ENCODE measurements around the gene ZNF513.
"Not testable (repeated sequence)": the region's sequence is repeated elsewhere in the genome, so short reads cannot be mapped to it uniquely, and the experiment has no call there.

The ZNF513 gene

DNA sequence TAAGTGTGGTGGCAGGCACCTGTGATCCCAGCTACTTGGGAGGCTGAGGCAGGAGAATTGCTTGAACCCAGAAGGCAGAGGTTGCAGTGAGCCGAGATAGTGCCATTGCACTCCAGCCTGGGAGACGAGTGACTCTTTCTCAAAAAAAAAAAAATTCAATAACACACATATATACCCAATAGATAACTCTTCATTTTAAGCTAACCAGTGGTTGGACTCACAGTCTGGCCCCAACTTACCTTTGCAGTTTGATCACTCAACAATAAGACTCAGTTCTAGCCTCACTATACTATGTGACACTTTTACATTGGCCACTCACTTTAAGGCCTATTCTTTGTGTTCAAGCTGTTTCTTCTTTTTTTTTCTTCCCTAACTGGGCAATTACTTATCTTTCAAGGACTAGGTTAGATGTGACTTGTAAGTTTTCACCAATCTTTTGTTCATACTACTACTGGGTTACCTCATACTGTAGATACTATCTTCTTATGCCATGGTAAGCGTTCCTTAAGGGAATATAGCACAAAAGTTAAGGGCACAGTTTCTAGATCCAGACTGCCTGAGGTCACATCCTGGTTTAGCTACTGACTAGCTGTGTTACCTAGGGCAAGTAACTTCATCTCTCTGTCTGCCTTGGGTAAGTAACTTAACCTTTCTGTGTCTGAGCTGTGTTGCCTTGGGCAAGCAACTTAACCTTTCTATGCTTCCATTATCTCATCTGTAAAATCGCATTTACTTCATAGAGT, 17.7 kb downstream of the ZNF513 start:
- no peak for DNase-seq (ENCODE audit: extremely low read depth in 1 of 2, low read depth in 1 of 2)

DNA sequence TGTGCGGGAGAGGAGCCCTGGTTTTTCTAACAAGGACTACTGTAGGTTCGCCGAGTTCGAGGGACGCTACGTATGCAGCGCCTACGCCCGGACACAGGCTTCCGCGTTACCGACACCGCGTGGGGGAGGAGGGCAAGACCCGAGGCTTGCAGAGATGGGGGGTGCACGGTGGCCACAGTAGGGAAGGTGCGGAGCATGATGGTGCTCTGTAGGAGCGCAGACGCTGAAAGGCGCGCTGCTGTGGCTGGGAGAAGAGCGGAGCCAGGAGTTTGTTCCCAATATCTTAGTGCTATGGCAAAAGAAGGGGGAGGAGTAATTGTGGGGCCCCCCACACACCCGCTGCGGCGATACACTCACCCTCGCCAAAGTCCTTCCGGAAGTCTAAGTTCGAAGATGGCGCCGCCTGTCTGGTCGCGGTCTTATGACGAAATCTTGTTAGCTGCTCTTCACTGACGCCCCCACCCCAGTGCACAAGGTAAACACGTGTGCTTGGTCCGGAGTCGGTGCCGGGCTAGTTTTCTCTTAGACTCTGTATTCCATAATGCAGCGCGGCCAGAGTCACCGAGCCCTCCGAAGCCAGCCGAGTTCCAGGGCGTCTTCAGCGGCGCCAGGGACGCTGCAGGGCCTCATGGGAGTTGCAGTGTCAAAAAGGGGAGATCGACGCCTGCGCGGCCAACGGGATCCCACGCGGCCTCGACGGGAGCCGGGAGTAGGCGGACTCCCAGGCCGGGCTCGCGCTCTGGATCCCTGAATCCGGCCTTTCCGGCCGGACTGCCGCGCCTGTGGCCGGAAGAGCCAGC, 24.0 kb downstream of the ZNF513 start, which contains the start of gene GTF3C2:
Gene GTF3C2, minus strand, starts transcription at position 383 of the 800 bp plus-strand sequence. CDS start 13,210 bp downstream, outside the sequence.
- DNase-seq (ENCODE audit: extremely low read depth in 1 of 2, low read depth in 1 of 2): peak; percentile 79 to 81

DNA sequence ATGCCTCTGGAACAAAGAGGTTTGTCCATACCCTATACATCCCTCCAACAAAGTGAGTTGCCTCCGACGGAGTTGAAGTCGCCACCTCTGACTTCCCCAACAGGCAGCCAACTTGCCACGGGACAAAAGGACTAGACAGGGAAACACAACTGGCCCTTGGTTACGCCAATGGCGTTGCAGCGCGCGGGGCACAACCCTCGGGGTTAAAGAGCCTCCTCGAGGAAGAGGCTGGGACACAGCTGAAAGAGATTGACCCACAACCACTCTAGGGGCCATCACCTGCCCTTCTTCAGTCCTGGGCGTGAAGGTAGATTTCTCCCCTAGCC, 24.5 kb downstream of the ZNF513 start:
- DNase-seq (ENCODE audit: extremely low read depth in 1 of 2, low read depth in 1 of 2): no peak

DNA sequence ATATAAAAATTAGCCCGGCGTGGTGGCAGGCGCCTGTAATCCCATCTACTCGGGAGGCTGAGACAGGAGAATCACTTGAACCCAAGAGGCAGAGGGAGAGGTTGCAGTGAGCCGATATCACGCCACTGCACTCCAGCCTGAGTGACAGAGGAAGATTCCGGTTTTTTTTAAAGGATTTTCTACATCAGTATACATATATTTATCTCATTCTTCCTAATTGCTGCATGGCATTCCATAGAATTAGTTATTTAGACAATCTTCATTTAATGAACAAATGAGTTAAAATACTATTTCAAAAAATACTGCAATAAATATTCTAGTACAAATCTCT, 26.0 kb downstream of the ZNF513 start:
- DNase-seq (ENCODE audit: extremely low read depth in 1 of 2, low read depth in 1 of 2): no peak

DNA sequence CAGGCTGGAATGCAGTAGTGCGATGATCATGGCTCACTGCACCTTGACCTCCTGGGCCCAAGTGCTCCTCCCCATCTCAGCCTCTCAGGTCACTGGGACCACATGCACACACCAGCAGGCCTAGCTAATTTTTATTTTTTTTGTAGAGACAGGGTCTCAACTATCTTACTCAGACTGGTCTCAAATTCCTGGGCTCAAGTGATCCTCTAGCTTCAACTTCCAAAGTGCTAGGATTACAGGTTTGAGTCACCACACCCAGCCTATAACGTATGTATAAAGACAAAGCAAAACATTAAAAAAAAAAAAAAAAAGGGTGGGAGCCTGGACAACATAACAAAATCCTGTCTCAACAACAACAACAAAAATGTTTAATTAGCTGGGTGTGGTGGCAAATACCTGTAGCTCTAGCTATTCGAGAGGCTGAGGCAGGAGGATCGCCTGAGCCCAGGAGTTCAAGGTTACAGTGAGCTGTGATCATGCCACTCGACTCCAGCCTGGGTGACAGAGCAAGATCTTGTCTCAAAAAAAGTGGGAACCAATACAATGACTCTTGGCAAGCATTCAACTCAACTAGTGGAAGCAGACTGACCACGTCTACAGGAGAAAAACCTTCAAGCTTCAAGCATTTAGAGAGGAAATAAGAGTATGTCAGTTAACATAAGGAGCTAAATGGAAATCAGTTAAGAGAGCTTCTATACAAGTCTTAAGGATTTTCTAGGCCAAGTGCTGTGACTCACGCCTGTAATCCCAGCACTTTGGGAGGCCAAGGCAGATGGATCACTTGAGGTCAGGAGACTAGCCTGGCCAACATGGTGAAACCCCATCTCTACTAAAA, 26.6 kb downstream of the ZNF513 start:
- DNase-seq (ENCODE audit: extremely low read depth in 1 of 2, low read depth in 1 of 2): no peak

DNA sequence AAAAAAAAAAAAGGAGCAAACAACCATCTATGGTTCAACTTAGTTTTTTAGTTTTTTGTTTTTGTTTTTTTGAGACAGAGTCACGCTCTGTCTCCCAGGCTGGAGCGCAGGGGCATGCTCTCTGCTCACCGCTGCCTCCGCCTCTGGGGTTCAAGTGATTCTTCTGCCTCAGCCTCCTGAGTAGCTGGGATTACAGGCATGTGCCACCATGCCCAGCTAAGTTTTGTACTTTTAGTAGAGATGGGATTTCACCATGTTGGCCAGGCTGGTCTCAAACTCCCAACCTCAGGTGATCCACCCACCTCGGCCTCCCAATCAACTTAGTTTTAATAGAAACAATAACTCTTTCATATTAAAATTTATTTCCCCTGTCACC, 27.2 kb downstream of the ZNF513 start:
- DNase-seq (ENCODE audit: extremely low read depth in 1 of 2, low read depth in 1 of 2): not testable (repeated sequence)

DNA sequence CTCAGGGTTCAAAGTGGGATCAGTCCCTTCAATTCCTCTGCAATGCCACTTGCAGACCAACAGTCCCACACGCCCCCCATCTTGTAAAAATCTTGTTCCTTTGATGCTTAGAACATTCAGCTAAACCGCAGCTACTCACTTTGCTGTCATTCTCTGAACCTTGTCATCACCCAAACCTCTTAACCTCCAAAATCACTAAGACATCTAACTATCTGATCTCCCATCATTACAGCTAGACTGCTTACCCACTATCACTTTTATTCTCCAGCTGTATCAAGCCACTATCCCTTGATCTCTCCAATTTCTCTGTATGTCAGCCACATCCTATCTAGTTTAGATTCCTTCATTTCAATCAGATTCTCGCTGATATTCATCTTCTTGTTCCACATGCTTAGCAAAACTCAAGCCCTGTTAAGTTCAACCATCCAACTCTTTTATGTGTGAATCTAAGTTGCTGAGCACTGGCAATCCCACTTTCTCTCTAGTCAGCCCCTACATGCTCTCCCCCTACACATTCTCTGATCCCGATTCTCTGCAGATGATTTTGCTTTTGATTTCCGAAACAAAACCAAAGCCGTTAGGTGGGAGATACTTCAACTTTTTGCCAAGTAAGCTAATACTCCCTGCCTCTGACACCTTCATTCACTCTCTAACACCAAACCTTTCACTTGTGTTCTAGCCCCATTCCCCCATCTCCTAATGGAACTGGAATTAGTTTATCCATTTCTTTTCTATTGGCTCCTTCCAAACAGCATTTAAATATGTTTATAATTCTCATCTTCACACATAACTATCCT, 28.5 kb downstream of the ZNF513 start:
- DNase-seq (ENCODE audit: extremely low read depth in 1 of 2, low read depth in 1 of 2): no peak

DNA sequence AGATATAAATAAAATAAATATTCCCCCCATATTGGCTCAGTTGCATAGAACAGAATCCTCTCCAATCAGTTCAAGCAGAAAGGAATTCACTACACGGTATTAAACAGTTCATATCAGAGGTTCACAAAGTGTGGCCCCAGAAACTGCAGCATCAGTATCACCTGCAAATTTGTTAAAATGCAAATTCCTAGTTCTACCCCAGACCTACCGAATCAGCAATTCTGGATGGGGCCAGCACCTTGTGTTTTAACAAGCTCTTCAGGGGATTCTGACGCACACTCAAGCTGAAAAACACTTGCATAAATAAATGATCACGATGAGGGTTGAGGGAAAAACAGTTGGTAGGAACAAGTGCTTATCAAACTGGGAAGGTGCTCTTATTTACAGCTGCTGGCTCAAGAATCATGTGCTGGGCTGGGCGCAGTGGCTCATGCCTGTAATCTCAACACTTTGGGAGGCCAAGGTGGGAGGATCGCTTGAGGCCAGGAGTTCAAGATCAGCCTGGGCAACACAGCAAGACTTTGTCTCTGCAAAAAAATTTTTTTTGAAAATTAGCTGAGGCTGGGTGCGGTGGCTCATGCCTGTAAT, 30.3 kb downstream of the ZNF513 start:
- no peak for DNase-seq (ENCODE audit: extremely low read depth in 1 of 2, low read depth in 1 of 2)

DNA sequence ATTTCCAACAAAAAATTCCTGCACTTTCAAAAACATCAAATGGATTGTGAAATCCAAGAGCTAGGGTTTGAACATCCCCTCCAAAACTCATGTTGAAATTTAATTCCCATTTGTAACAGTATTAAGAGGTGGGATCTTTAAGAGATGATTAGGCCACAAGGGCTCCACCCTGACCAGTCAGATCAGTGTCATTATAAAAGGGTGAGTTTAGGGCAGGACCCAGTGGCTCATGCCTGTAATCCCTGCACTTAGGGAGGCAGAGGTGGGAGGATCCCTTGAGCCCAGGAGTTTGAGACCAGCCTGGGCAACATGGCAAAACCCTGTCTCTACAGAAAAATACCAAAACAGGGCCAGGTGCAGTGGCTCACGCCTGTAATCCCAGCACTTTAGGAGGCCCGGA, 32.9 kb downstream of the ZNF513 start:
- no peak for DNase-seq (ENCODE audit: extremely low read depth in 1 of 2, low read depth in 1 of 2)

DNA sequence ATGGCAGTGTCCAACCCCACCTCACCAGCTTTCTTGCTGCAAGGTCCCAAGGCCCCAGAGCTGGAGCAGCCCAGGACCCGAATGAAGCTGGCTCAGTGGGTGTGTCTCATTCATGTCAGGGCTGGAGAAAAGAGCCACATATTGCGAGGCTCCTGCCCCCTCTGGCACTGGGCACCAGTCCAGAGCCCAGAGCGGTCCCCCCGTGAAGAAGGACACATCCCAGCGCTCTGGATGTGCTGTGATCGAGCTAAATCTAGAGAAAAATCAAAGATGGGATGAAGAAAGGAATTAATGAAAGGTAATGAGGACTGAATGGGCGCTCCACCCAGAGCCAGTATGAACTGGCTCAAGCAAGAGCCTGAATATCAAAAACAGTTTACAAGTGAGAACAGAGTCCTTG, 44.4 kb downstream of the ZNF513 start:
- DNase-seq (ENCODE audit: extremely low read depth in 1 of 2, low read depth in 1 of 2): no peak

DNA sequence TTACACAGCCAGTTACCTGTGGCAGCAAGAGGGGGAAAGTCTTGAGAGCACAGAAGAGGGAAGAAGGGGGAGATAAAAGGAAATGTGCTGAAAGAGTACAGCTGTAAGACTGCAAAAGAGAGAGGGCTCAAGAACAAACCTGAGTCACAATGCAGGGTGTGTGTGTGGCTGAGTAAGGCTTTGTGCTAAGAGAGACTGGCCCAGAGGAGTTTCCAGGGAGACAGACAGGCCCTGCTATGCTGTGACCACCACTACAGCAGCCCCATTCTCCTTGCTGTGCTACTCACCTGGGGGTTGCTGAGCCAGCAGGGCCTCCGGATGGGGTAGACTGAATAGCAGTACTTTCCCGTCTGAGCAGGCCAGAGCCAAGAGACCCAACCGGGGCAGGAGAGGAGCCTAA, 45.2 kb downstream of the ZNF513 start:
- no peak for DNase-seq (ENCODE audit: extremely low read depth in 1 of 2, low read depth in 1 of 2)
